HEK293 (cell line): ENCODE measurements around the gene PLSCR1.

ENCODE experiments used
- CTCF ChIA-PET: fragments of 350-600 bp; formaldehyde crosslinking; extraction: SDS; loops from one replicate; lab custom pipeline; 2021; ENCODE audit warnings: antibody characterized with exemption; lab: Yijun Ruan, JAX
- POLR2A ChIA-PET: fragments of 300-600 bp; formaldehyde crosslinking; extraction: SDS; loops from one replicate; lab custom pipeline; 2020; ENCODE audit warnings: antibody characterized with exemption, inconsistent platforms; lab: Yijun Ruan, JAX
- H3K27ac ChIP-seq: fragments of 200-500 bp; sonication (Bioruptor generic); 2 replicates; pipeline ENCODE4 v1.5.1; 2014; ENCODE audit warnings: low read depth, low read length, control low read depth, inconsistent platforms; ENCODE audit errors: extremely low read depth
- H3K36me3 ChIP-seq, 2 experiments: fragments of 200-500 bp in 1 of 2; sonication (Bioruptor generic) in 1 of 2; 1 replicate in 1 of 2; 2 replicates in 1 of 2; pipeline ENCODE4 v1.5.1; 2014 to 2017; ENCODE audit warnings: inconsistent platforms in 2 of 2, low read length in 2 of 2; ENCODE audit not compliant: control insufficient read depth in 2 of 2, insufficient read depth in 1 of 2
- H3K4me1 ChIP-seq: fragments of 200-500 bp; sonication (Bioruptor generic); 2 replicates; pipeline ENCODE4 v1.5.1; 2014; ENCODE audit warnings: mild to moderate bottlenecking, low read length, inconsistent platforms; ENCODE audit not compliant: control insufficient read depth, insufficient read depth
- H3K4me3 ChIP-seq: 2 replicates; pipeline ENCODE4 v1.5.1; 2011; ENCODE audit warnings: low read depth, mild to moderate bottlenecking, control low read depth, low read length, moderate library complexity
- H3K9me3 ChIP-seq: fragments of 200-500 bp; sonication (Bioruptor generic); 2 replicates; pipeline ENCODE4 v1.5.1; 2014; ENCODE audit warnings: low read depth, low read length, inconsistent platforms; ENCODE audit not compliant: control insufficient read depth, insufficient read depth
- KLF17 ChIP-seq: fragments of 450-650 bp; formaldehyde crosslinking; IDR thresholded peaks from 2 replicates; pipeline ENCODE4 v1.5.1; 2016; ENCODE audit warnings: missing biosample characterization, missing genetic modification characterization
- PRDM10 ChIP-seq: fragments of 450-650 bp; formaldehyde crosslinking; IDR thresholded peaks from 2 replicates; pipeline ENCODE4 v1.5.1; 2016; ENCODE audit warnings: missing biosample characterization, missing genetic modification characterization
- ZBTB10 ChIP-seq: fragments of 450-650 bp; formaldehyde crosslinking; IDR thresholded peaks from 2 replicates; pipeline ENCODE4 v1.5.1; 2016; ENCODE audit warnings: missing biosample characterization, missing genetic modification characterization
- ZBTB26 ChIP-seq: fragments of 450-650 bp; formaldehyde crosslinking; optimal IDR thresholded peaks from 2 replicates; pipeline ENCODE3; 2016; ENCODE audit warnings: missing biosample characterization, mild to moderate bottlenecking, missing genetic modification characterization
- ZNF148 ChIP-seq: fragments of 450-650 bp; formaldehyde crosslinking; IDR thresholded peaks from 2 replicates; pipeline ENCODE4 v1.5.0; 2017; ENCODE audit warnings: missing biosample characterization, missing genetic modification characterization, borderline replicate concordance
- ZNF404 ChIP-seq: fragments of 450-650 bp; formaldehyde crosslinking; IDR thresholded peaks from 2 replicates; pipeline ENCODE4 v1.5.1; 2017; ENCODE audit warnings: missing biosample characterization, missing genetic modification characterization
- ZNF449 ChIP-seq: fragments of 450-650 bp; formaldehyde crosslinking; IDR thresholded peaks from 2 replicates; pipeline ENCODE4 v1.5.1; 2017; ENCODE audit warnings: missing biosample characterization, mild to moderate bottlenecking, missing genetic modification characterization, moderate library complexity
- ZNF510 ChIP-seq: fragments of 450-650 bp; formaldehyde crosslinking; IDR thresholded peaks from 2 replicates; pipeline ENCODE4 v1.5.1; 2018; ENCODE audit warnings: mild to moderate bottlenecking, missing genetic modification characterization, missing biosample characterization; ENCODE audit not compliant: insufficient replicate concordance
- ZNF560 ChIP-seq: fragments of 450-650 bp; formaldehyde crosslinking; IDR thresholded peaks from 2 replicates; pipeline ENCODE4 v1.5.1; 2017; ENCODE audit warnings: missing biosample characterization, missing genetic modification characterization, borderline replicate concordance
- ZNF660 ChIP-seq: fragments of 450-650 bp; IDR thresholded peaks from 2 replicates; pipeline ENCODE4 v1.5.1; 2018; ENCODE audit warnings: missing biosample characterization, mild to moderate bottlenecking, missing genetic modification characterization
- ZNF707 ChIP-seq: fragments of 450-650 bp; formaldehyde crosslinking; IDR thresholded peaks from 2 replicates; pipeline ENCODE4 v1.5.1; 2016; ENCODE audit warnings: missing biosample characterization, missing genetic modification characterization
- ZNF843 ChIP-seq: fragments of 450-650 bp; formaldehyde crosslinking; IDR thresholded peaks from 2 replicates; pipeline ENCODE4 v1.5.1; 2016; ENCODE audit warnings: missing biosample characterization, missing genetic modification characterization
- TF ChIP-seq, protein P1 (sequence below): fragments of 450-650 bp; formaldehyde crosslinking; IDR thresholded peaks from 2 replicates; pipeline ENCODE4 v1.5.1; 2016; ENCODE audit warnings: missing biosample characterization, missing genetic modification characterization

The PLSCR1 gene

GRCh38 chr3:146521394-146521793 lies 23.0 kb downstream of the PLSCR1 start (continued):
- TF ChIP-seq PRDM10, result no peak
- no peak for TF ChIP-seq KLF17 (tag by site-specific recombination)
- no peak for TF ChIP-seq ZBTB26 (tag by site-specific recombination)
- no peak for TF ChIP-seq ZNF660 (tag by site-specific recombination)
- no peak for TF ChIP-seq ZNF843 (tag by site-specific recombination)

DNA sequence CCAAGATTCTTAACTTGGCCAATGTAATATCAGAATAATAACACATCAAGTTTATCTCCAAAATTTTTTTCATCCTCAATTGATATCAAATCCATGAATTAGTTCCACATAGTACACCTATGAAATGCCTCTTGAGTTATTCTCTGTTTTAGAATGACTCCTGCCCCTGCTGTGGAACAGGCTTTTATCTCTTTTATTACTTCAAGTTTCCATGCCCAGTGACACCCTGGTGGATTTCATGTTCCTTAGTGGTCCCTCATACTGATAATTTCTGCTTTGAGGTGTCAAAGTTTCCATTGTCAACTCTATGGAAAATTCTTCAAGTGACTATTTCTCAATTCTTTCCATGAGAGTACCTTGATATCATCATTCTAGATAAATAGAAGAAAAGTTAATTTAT lies 24.6 kb downstream of the PLSCR1 start:
- ChIA-PET CTCF (no interaction called here), POLR2A (no interaction called here)
- H3K9me3 ChIP-seq, result no peaks in the 10 kb centered on the region
- peaks cover 4 to 21% of the 10 kb centered on the region in 2 experiments; a peak in 2 of 3 replicates for H3K36me3 ChIP-seq
- no peak overlapping the region for H3K4me3 ChIP-seq
- H3K4me1 ChIP-seq, result no peaks in the 10 kb centered on the region
- TF ChIP-seq ZNF510 (tag by site-specific recombination) (no peak), ZNF449 (tag by site-specific recombination) (no peak), ZNF707 (no peak), ZNF560 (tag by site-specific recombination) (no peak), ZNF404 (tag by site-specific recombination) (no peak), ZBTB10 (tag by site-specific recombination) (no peak), ZNF148 (tag by site-specific recombination) (no peak)
- TF ChIP-seq, protein P1, sequence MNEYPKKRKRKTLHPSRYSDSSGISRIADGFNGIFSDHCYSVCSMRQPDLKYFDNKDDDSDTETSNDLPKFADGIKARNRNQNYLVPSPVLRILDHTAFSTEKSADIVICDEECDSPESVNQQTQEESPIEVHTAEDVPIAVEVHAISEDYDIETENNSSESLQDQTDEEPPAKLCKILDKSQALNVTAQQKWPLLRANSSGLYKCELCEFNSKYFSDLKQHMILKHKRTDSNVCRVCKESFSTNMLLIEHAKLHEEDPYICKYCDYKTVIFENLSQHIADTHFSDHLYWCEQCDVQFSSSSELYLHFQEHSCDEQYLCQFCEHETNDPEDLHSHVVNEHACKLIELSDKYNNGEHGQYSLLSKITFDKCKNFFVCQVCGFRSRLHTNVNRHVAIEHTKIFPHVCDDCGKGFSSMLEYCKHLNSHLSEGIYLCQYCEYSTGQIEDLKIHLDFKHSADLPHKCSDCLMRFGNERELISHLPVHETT (tag by site-specific recombination), result no peak
- H3K27ac ChIP-seq, result no peak overlapping the region
